ENCODE data around the gene SPTLC3. TPM values are rescaled to one million over a fixed set of nuclear protein-coding genes. Genes with fewer than 3 reads are reported as not detected.

Gene SPTLC3
- total RNA-seq, 1 donor, result under 0.01 TPM

- H3K4me3 ChIP-seq (ENCODE audit: low read depth, low read length), result no peak overlapping the region
- no peak for DNase-seq (ENCODE audit: low read depth)
- no peak for TF ChIP-seq CTCF (IDR thresholded peaks at IDR 0.05; ENCODE audit: insufficient read depth, low read depth, low read length)
Measured at GRCh38 chr20:13081877-13082276, 73.1 kb downstream of the SPTLC3 start.

- no peak for DNase-seq (ENCODE audit: low read depth)
- no peak overlapping the region for H3K4me3 ChIP-seq (ENCODE audit: low read depth, low read length)
- no peak for TF ChIP-seq CTCF (IDR thresholded peaks at IDR 0.05; ENCODE audit: insufficient read depth, low read depth, low read length)
Measured at GRCh38 chr20:13082378-13082777, 73.6 kb downstream of the SPTLC3 start.

GRCh38 chr20:13085275-13085674 is 76.5 kb downstream of the SPTLC3 start:
- no peak for TF ChIP-seq CTCF (IDR thresholded peaks at IDR 0.05; ENCODE audit: insufficient read depth, low read depth, low read length)
- no peak for DNase-seq (ENCODE audit: low read depth)
- H3K4me3 ChIP-seq (ENCODE audit: low read depth, low read length), result no peak overlapping the region

GRCh38 chr20:13089950-13090469 is 81.2 kb downstream of the SPTLC3 start:
- DNase-seq (ENCODE audit: low read depth), result peak; percentile 86
- no peak for TF ChIP-seq CTCF (IDR thresholded peaks at IDR 0.05; ENCODE audit: insufficient read depth, low read depth, low read length)
- H3K4me3 ChIP-seq (ENCODE audit: low read depth, low read length), result no peak overlapping the region

GRCh38 chr20:13092111-13092510 is 83.3 kb downstream of the SPTLC3 start:
- H3K4me3 ChIP-seq (ENCODE audit: low read depth, low read length), result no peak overlapping the region
- no peak for DNase-seq (ENCODE audit: low read depth)
- no peak for TF ChIP-seq CTCF (IDR thresholded peaks at IDR 0.05; ENCODE audit: insufficient read depth, low read depth, low read length)

- H3K4me3 ChIP-seq (ENCODE audit: low read depth, low read length), result no peak overlapping the region
- DNase-seq (ENCODE audit: low read depth), result no peak
- TF ChIP-seq CTCF (IDR thresholded peaks at IDR 0.05; ENCODE audit: insufficient read depth, low read depth, low read length), result no peak
Measured at GRCh38 chr20:13094976-13095375, 86.2 kb downstream of the SPTLC3 start.

GRCh38 chr20:13098720-13099355 is 90.1 kb downstream of the SPTLC3 start:
- H3K4me3 ChIP-seq (ENCODE audit: low read depth, low read length), result no peak overlapping the region
- TF ChIP-seq CTCF (IDR thresholded peaks at IDR 0.05; ENCODE audit: insufficient read depth, low read depth, low read length), result no peak
- no peak for DNase-seq (ENCODE audit: low read depth)

Measured in fibroblast of villous mesenchyme (primary cell).